Midbrain (tissue), 1 donor: Measurements from ENCODE around the gene PHLPP1.

Experiments
- DNase-seq: peaks from one replicate; lab custom pipeline; 2025; lab: John Stamatoyannopoulos, UW

The PHLPP1 gene

GRCh38 chr18:62942578-62942977 is 227.2 kb downstream of the PHLPP1 start:
- DNase-seq: no peak

- DNase-seq: no peak
Measured at GRCh38 chr18:62944454-62944853, 229.1 kb downstream of the PHLPP1 start.

GRCh38 chr18:62948788-62949187 is 233.4 kb downstream of the PHLPP1 start:
- no peak for DNase-seq

GRCh38 chr18:62950246-62950645 is 234.9 kb downstream of the PHLPP1 start:
- DNase-seq: no peak

- no peak for DNase-seq
Measured at GRCh38 chr18:62952807-62953206, 237.5 kb downstream of the PHLPP1 start.

GRCh38 chr18:62953663-62954062 is 238.3 kb downstream of the PHLPP1 start:
- DNase-seq: no peak

GRCh38 chr18:62954366-62954765 is 239.0 kb downstream of the PHLPP1 start:
- DNase-seq: no peak

- no peak for DNase-seq
Measured at GRCh38 chr18:62957885-62958472, 242.6 kb downstream of the PHLPP1 start.

- no peak for DNase-seq
Measured at GRCh38 chr18:62959481-62959880, 244.1 kb downstream of the PHLPP1 start.

GRCh38 chr18:62963507-62963906 is 248.2 kb downstream of the PHLPP1 start:
- peak; percentile 42 for DNase-seq

GRCh38 chr18:62964432-62964831 is 249.1 kb downstream of the PHLPP1 start:
- peak; percentile 38 for DNase-seq

- DNase-seq: no peak
Measured at GRCh38 chr18:62967089-62967488, 251.7 kb downstream of the PHLPP1 start.

- DNase-seq: no peak
Measured at GRCh38 chr18:62973689-62974088, 258.3 kb downstream of the PHLPP1 start.

- peak; percentile 37 for DNase-seq
Measured at GRCh38 chr18:62974388-62974787, 259.0 kb downstream of the PHLPP1 start.

GRCh38 chr18:62974928-62975675 is 259.8 kb downstream of the PHLPP1 start:
- DNase-seq: no peak

GRCh38 chr18:62975785-62976184 is 260.4 kb downstream of the PHLPP1 start:
- no peak for DNase-seq

- peak; percentile 18 for DNase-seq
Measured at GRCh38 chr18:62976227-62976626, 260.9 kb downstream of the PHLPP1 start.

GRCh38 chr18:62977512-62977911 is 262.2 kb downstream of the PHLPP1 start:
- DNase-seq: no peak

GRCh38 chr18:62978251-62979049 is 263.1 kb downstream of the PHLPP1 start:
- DNase-seq: no peak

- peak; percentile 81 for DNase-seq
Measured at GRCh38 chr18:62979176-62979575, 263.8 kb downstream of the PHLPP1 start.

GRCh38 chr18:62979900-62980299 is 264.6 kb downstream of the PHLPP1 start:
- peak; percentile 14 for DNase-seq

- DNase-seq: no peak
Measured at GRCh38 chr18:62981566-62981965, 266.2 kb downstream of the PHLPP1 start.
